Stimulated activated CD8-positive, alpha-beta memory T cell treated with anti-CD3 and anti-CD28 coated beads, Interleukin-7, amount 100 ng/mL, for 4 hours (primary cell): ENCODE measurements around the gene MIB2.
"Not testable (repeated sequence)": the region's sequence is repeated elsewhere in the genome, so short reads cannot be mapped to it uniquely, and the experiment has no call there.

Source experiments
- DNase-seq, 2 donors: peaks; one replicate each; pipeline ENCODE4 v3.0.0-alpha.2; 2020; ENCODE audit warnings: low read depth in 2 of 2

MIB2 gene

GRCh38 chr1:1627261-1627828, 12.0 kb downstream of the MIB2 start:
- DNase-seq = no peak

GRCh38 chr1:1627829-1628753, 12.8 kb downstream of the MIB2 start:
- no peak for DNase-seq

GRCh38 chr1:1628754-1629429, 13.6 kb downstream of the MIB2 start:
- DNase-seq = peak in 1 of 2 donors; percentile 27

DNA sequence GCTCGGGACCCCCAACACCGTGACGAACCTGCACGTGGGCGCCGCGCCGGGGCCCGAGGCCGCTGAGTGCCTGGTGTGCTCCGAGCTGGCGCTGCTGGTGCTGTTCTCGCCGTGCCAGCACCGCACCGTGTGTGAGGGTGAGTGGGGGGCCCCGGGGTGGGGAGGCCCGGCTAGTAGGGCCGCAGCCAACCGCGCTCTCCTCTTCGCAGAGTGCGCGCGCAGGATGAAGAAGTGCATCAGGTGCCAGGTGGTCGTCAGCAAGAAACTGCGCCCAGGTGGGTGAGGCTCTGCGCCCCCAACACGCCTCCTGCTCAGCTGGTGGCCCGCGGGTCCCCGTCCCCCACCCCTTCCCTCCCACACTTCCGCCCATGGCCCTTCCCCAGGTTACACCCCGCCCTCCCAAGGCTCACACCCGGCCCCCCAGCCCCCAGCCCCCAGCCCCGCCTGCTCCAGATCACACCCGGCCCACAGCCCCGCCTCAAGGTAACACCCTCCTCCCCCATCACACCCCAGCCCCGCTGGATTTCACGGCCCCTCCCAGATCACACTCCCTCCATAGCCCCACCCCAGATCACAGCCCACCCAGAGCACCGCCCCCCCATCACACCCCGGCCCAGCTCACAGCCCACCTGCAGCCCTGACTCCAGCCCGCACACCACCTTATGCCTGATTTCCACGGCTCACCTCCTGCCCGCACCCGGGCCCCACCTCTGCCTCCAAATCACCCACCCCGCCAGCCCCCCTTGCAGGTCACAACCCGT, 14.3 kb downstream of the MIB2 start:
- DNase-seq = peak; percentile 75 to 82

DNA sequence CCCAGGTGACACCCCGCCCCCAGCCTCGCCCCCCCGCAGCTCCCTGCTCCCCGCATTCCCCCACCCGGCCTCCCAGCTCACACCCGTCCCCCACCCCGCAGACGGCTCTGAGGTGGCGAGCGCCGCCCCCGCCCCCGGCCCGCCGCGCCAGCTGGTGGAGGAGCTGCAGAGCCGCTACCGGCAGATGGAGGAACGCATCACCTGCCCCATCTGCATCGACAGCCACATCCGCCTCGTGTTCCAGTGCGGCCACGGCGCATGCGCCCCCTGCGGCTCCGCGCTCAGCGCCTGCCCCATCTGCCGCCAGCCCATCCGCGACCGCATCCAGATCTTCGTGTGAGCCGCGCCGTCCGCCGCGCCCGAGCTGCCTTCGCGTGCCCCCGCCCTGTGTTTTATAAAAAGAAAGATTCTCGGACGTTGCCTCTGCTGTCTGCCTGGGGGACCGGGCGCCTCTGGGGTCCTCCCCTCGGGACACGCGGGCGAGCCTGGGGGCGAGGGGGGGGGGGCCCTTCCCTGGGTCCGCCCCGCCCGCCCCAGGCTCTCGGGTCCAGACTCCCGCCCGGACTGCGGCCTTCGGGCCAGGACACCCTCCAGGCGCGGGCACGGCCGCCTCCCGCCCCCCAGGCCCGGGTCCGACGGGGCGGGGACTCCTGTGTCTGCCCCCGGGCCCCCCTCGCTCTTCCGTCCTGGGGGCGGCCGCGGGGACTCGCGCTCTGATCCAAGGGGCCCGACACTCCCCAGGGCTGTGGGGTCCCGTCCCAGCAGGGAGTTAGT, 15.1 kb downstream of the MIB2 start:
- DNase-seq = peak; percentile 87 to 95

DNA sequence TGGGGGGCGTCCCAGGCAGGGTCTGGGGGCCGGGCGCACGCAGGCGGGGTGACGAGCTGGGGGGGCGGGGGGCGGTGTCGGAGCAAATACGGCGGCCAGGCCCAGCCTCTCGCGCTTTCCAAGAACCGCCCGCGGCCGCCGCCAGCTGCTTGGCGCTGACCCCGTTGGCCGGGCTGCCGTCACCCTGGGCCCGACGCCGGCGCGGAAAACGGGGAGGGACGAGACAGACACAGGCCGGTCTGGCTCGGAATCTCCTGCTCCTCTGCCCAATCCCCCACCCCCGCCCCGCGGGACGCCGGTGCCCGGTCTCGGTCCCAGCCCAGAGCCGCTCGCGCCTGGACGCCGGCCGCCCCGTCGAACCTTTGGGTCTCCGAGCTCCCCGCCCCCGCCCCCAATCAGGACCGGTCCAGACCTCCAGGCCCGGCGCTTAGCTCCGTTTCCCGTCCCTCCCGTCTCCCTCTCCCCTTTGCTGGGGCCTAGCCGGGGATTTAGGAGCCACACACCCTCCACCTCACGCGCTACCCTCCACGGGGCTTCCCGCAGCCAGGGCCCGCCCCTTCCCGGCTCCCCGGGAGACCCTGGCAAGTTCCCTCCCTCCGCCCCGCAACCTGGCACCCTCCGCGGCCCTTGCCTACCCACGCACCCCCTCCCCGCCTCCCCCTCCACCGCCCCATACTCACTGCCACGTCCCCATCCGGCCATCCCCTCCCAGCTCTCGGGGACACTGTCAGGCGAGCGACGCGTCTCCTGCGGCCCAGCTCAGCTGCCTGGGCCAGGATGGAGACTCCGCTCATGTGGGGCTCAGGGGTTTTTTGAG, 15.9 kb downstream of the MIB2 start:
- DNase-seq = peak; percentile 17 to 42

DNA sequence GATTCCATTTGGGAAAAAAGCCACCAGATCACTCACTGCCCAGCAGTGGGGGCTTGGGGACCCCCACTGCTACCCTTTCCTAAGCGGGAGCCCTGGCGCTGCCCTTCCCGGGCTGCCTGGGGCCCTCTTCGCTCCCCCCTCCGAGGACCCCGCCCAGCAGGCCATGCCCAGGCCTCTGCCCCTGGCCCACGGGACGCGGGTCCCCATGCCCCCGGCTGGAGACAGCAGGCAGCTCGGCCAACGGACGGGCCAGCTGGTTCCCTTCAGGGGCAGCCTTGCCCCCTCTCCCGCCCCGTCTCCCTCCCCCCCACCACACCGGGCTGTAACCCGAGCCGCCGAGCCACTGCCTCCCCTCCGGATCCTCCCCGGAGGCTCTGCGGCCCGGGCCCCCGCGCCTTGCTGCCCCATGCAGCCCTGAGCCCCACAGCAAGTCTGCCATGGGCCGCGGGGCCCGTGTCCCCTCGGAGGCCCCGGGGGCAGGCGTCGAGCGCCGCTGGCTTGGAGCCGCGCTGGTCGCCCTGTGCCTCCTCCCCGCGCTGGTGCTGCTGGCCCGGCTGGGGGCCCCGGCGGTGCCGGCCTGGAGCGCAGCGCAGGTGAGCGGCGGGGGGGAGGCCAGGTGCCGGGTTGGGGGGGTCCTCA, 16.6 kb downstream of the MIB2 start, which contains the start of gene MMP23B:
Gene MMP23B (plus strand): TSS at position 392 of the 639 bp plus-strand sequence. CDS start 46 bp downstream, at position 438.
- no peak for DNase-seq

GRCh38 chr1:1633409-1633808, 18.1 kb downstream of the MIB2 start:
- DNase-seq = not testable (repeated sequence)

DNA sequence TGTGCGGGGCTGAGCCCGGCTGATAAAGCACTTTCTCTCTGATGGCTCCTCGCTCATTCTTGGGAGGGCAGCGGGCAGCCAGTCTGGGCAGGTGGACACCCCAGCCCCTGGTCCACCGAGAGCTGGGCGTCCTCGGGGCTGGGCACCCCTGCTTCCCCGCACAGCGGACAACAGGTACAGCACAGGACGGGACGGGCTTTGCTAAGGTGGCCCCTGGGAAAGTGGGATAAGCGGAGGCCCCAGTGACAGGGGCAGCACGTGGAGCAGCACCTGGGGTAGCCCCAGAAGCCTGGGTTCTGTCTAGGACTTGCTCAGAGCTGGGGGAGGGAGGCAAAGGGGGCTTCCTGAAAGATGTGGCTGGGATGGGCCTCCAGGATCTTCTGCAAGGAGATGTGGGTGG, 19.3 kb downstream of the MIB2 start:
- not testable (repeated sequence) for DNase-seq

GRCh38 chr1:1636621-1637478, 21.6 kb downstream of the MIB2 start:
- DNase-seq = not testable (repeated sequence)

DNA sequence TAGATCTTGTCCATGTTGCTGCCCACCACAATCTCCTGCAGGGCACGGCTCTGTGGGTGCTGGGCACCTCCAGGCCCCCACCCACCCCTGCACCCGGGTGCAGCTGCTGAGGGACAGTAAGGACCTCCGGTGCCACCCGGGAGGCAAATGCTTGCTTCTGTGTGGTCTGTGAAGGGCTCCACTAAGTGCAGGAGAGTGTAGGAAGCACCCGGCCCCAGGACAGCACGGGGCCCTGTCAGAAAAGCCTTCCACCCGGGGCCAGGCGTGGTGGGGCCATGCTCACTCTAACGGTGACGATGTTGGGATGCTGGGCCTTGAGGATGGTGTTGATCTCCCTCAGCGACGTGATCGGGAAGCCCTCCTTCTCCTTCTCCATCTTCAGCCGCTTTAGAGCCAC, 22.2 kb downstream of the MIB2 start:
- DNase-seq = not testable (repeated sequence)

DNA sequence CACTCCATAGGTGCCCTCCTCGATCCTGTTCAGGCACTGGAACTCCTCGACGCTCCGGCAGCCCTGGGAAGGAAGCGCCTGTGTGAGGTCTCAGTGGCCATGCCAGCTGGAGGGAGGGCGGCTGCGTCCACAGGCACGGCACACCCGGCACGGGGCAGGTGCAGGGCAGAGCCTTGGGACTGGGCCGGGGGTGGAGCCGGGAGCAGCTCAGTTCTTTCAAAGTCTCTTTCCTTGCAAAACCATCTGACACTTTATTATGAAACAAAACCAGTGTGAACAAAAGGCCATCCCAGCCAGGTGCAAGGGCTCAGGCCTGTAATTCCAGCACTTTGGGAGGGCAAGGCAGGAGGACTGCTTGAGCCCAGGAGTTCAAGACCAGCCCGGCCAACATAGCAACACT, 23.2 kb downstream of the MIB2 start:
- DNase-seq = not testable (repeated sequence)

- DNase-seq = not testable (repeated sequence)
Observed at GRCh38 chr1:1639368-1639767, 24.1 kb downstream of the MIB2 start.

DNA sequence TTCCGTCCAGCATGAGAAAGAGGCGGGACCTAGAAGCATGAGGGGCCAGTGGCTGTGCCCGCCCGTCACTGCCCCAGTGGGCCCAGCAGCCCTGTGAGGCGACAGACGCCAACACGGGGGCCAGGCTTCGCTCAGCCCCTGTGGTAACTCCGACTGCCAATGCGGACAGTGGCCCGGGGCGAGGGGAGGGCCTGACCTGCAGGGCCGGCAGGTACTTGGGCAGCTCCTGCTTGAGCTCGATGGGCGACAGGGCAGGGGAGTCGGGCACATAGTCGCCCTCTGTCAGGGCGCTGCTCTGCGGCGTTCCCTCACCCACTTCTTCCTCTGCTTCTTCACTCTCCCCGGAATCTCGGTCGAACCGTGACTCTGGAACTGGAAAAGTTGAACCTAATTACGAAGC, 24.8 kb downstream of the MIB2 start:
- DNase-seq = not testable (repeated sequence)

GRCh38 chr1:1640711-1641461, 25.6 kb downstream of the MIB2 start:
- DNase-seq = not testable (repeated sequence)

GRCh38 chr1:1646326-1646725, 31.0 kb downstream of the MIB2 start:
- not testable (repeated sequence) for DNase-seq

GRCh38 chr1:1647567-1648241, 32.4 kb downstream of the MIB2 start:
- DNase-seq = not testable (repeated sequence)
